GM20431 (cell line): Measurements from ENCODE around the gene NEURL1B.

ENCODE experiments used
- in situ Hi-C: fragments of 300-500 bp; cut with MseI, MboI; formaldehyde crosslinking; loops from one replicate; pipeline ENCODE4 v1.15.0; 2020; ENCODE audit warnings: low sequenced_read_pairs; ENCODE audit not compliant: unreplicated experiment

The NEURL1B gene

DNA sequence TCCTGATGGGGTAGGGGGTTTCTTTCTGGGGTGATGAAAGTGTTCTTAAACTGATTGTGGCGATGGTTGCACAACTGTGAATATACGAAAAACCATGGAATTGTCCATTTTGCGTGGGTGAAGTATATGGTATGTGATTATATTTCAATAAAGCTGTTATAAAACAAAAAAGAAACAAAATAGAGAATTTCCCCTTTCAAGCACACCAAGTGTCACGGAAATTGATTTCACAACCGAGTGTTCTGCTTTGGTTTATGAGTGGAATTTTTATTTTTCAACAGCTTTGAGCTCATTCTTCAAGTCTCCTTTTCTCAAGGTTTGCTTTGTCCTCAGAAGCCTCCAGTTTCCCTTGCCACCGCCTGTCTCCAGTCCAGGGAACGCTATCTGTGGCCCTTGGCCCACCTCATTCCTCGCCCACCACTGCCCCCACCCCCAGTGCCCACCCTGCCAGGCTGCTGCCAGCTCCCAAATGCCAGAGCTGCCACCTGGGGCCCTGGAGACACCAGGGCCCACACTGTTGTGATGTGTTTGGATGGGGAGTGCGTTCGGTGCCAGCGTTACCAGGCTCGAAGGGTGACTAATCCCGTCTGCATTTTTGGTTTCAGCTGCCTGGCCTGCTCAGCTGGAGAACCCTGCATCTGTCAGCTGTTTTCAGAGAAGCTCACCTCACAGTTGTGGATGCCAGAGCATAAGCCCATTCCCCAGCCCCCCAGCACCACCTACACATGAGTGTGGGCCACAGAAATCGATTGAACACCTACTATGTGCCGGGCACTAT is 99.6 kb downstream of the NEURL1B start:
- in situ Hi-C loops = no loop called here
